Activated CD4-positive, alpha-beta T cell treated with anti-CD3 and anti-CD28 coated beads, Interleukin-2, amount 10 ng/mL, durations not matched to agents 7 days and 5 days (primary cell): ENCODE results near the gene RASL10A. TPM values are rescaled to one million over a fixed set of nuclear protein-coding genes. Genes with fewer than 3 reads are reported as not detected.

Source experiments
- CTCF ChIA-PET: fragments of 350-600 bp; sonication (Branson Sonifier 250); formaldehyde crosslinking; loops from one replicate; lab custom pipeline; 2021; ENCODE audit warnings: antibody characterized with exemption; lab: Charles Lee
- POLR2A ChIA-PET: fragments of 350-600 bp; sonication (Branson Sonifier 250); formaldehyde crosslinking; loops from one replicate; lab custom pipeline; 2021; ENCODE audit warnings: antibody characterized with exemption; lab: Charles Lee
- DNase-seq: peaks from one replicate; pipeline ENCODE4 v3.0.0-alpha.2; 2020
- H3K27ac Mint-ChIP-seq: one replicate; pipeline ENCODE4 v1.8.0; 2021; ENCODE audit warnings: mild to moderate bottlenecking, moderate library complexity, mixed read lengths
- H3K27me3 Mint-ChIP-seq: one replicate; pipeline ENCODE4 v1.8.0; 2021; ENCODE audit warnings: mixed read lengths
- H3K36me3 Mint-ChIP-seq: one replicate; pipeline ENCODE4 v1.8.0; 2021; ENCODE audit warnings: low read depth, mixed read lengths
- H3K4me1 Mint-ChIP-seq: one replicate; pipeline ENCODE4 v1.8.0; 2021; ENCODE audit warnings: mixed read lengths
- H3K4me3 Mint-ChIP-seq: one replicate; pipeline ENCODE4 v1.8.0; 2021; ENCODE audit warnings: mild to moderate bottlenecking, moderate library complexity, mixed read lengths
- H3K9me3 Mint-ChIP-seq: one replicate; pipeline ENCODE4 v1.8.0; 2021; ENCODE audit warnings: mixed read lengths
- microRNA-seq: library from miRNA; unstranded; fragments of <30 nt; microRNA quantifications from one replicate; pipeline ENCODE4 v1.2.0, GENCODE V29; 2021; ENCODE audit warnings: borderline microRNAs expressed, borderline replicate concordance
- total RNA-seq, 2 experiments: library from RNA; stranded (reverse); gene quantifications; one replicate each; pipeline ENCODE4 v1.2.3, GENCODE V29; 2021

The RASL10A gene
- total RNA-seq, 2 experiments from 2014 or later: 0.37 to 0.92 TPM

DNA sequence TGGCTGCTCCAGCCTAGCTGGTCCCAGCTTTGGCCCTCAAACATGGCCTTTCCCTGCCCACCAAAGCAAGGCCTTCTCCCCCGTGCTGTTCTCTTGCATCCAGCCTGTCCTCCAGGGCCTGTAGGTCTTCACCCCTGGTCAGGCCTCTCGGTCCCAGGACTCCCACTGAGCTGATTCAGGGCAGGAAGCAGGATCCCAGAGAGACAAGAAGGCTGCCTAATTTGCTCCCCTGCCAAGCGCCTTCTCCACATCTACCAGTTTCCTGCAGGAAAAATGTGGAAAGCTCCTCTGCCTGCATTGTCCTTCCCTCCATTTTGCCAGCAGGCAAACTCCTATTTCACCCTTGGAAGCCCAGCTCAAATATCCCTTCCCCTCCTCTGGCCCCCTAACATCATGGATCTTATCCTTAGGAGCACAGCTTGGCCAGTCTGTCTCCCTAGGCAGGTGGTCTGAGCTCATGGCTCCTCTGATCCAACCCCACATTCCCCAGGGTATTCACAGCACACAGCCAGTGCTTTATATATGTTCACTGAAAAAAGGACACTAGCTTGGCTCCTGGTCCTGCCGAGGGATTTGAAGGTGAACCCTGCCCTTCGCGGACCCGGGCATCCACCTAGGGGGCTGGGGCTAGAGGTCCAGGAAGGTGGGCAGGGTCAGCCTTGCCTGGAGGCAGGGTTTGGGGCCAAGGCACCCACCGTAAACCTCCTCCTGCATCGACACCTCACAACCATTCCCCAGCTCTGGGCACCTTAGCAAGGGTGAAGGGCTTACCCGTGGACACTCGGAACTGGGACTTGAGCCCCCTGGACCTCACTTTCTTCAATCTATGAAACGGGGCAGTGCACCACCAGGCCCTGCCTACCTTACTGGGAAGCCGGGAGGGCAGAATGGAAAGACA lies 48.7 kb downstream of the RASL10A start:
- peak overlapping the region; percentile 100 for H3K27ac Mint-ChIP-seq
- POLR2A ChIA-PET: interaction anchor here (0.6 kb wide), 1 partner anchor 125 kb away, joined by 11 read pairs; no protein-coding TSS in a partner anchor

DNA sequence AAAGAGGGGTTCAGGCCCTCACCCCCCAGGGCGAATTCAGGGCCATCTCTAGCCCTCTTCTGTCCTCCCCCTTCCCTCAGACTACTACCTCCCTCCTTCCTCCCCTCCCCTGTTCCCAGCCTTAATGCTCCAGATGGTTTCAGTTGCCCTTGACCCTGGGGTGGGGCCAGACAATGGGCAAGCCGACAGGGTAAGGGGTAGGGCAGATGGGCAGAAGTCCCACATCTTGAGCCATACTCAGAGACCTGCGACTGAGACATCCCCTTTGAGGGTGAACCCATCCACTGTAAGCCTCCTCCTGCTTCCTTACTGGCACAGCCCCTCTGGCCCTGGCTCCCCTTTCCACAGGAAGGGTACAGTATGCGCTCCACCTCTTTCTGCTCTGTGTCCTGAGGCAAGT lies 49.6 kb downstream of the RASL10A start:
- peaks cover 32% of the 10 kb centered on the region for H3K36me3 Mint-ChIP-seq
- no peaks in the 10 kb centered on the region for H3K9me3 Mint-ChIP-seq
- no peak for DNase-seq
- H3K27ac Mint-ChIP-seq: no peak overlapping the region
- ChIA-PET POLR2A (no interaction called here), CTCF (interaction anchor here (0.8 kb wide), 1 partner anchor 14 kb away, joined by 4 read pairs; no protein-coding TSS in a partner anchor)
- no peak overlapping the region for H3K4me3 Mint-ChIP-seq
- H3K27me3 Mint-ChIP-seq: no peaks in the 10 kb centered on the region
- peaks cover 22% of the 10 kb centered on the region for H3K4me1 Mint-ChIP-seq

More for the DNA sequence above, 48.7 kb downstream of the RASL10A start:
- no peaks in the 10 kb centered on the region for H3K9me3 Mint-ChIP-seq
- H3K4me1 Mint-ChIP-seq: peaks cover 28% of the 10 kb centered on the region
- H3K27me3 Mint-ChIP-seq: no peaks in the 10 kb centered on the region
- peaks cover 38% of the 10 kb centered on the region for H3K36me3 Mint-ChIP-seq
- CTCF ChIA-PET: interaction anchor here (0.6 to 0.8 kb wide), 3 partner anchors 13 to 46 kb away, joined by 3 to 4 read pairs (median 3); no protein-coding TSS in a partner anchor
- DNase-seq: no peak
- H3K4me3 Mint-ChIP-seq: peak overlapping the region; percentile 82

GRCh38 chr22:29265305-29265704 lies 50.2 kb downstream of the RASL10A start:
- no peak overlapping the region for H3K4me3 Mint-ChIP-seq
- peaks cover 26% of the 10 kb centered on the region for H3K36me3 Mint-ChIP-seq
- POLR2A ChIA-PET: no interaction called here
- H3K4me1 Mint-ChIP-seq: peaks cover 16% of the 10 kb centered on the region
- H3K27me3 Mint-ChIP-seq: no peaks in the 10 kb centered on the region
- H3K9me3 Mint-ChIP-seq: no peaks in the 10 kb centered on the region
- H3K27ac Mint-ChIP-seq: no peak overlapping the region
- DNase-seq: no peak
- CTCF ChIA-PET: no interaction called here

DNA sequence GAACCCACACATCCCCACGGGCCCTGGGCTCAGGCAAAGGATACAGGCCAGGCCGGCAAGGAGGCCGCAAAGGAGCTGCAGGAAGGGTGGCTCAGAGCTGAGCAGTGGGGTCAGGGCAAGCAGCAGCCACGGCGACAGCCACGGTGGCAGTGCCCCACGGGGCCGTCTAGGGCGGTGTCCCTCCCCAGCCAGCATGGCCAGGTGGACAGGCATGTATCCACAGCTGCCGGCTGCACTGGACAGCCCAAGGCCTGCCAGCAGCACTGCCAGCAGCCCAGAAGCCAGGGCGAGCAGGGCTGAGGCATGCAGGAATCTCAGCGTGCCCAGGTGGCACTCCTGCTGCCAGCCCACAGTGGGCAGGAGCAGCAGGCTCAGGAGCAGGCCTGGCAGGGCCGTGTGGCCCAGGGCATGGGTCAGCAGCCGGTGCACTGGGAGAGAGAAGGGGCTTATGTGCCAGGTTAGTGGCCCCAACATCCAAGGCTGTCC lies 51.7 kb downstream of the RASL10A start:
- H3K27me3 Mint-ChIP-seq: no peaks in the 10 kb centered on the region
- no peak for DNase-seq
- H3K4me3 Mint-ChIP-seq: no peak overlapping the region
- H3K9me3 Mint-ChIP-seq: no peaks in the 10 kb centered on the region
- H3K27ac Mint-ChIP-seq: no peak overlapping the region
- H3K36me3 Mint-ChIP-seq: peaks cover 12% of the 10 kb centered on the region
- POLR2A ChIA-PET: no interaction called here
- peaks cover 12% of the 10 kb centered on the region for H3K4me1 Mint-ChIP-seq
- CTCF ChIA-PET: no interaction called here

Small RNAs within 50 kb of the gene (microRNA-seq; reads per million reads assigned to microRNA genes)
- 39.0 reads per million, percentile 61 among the genes with 10 or more reads in this experiment for gene MIR3653

Other genes with a start within 250 kb of the RASL10A start
- under 1 TPM in 1 of 2 experiments, not detected in 1; 0.15 TPM for gene KREMEN1, start 242.7 kb downstream of the RASL10A start, total RNA-seq
- not detected for gene EMID1, start 109.8 kb downstream of the RASL10A start, total RNA-seq
- 10 to 100 TPM; 31.2 to 33.0 TPM for gene RHBDD3, start 47.7 kb downstream of the RASL10A start, total RNA-seq
- 100 to 1,000 TPM; 329 to 400 TPM for gene EWSR1, start 47.4 kb downstream of the RASL10A start, total RNA-seq
- gene GAS2L1, start 9.0 kb downstream of the RASL10A start, total RNA-seq: 1 to 10 TPM; 4.7 to 5.1 TPM
- gene AP1B1, start 72.9 kb upstream of the RASL10A start, total RNA-seq: 10 to 100 TPM; 74.8 to 78.0 TPM
- gene RFPL1, start 122.9 kb upstream of the RASL10A start, total RNA-seq: not detected
- under 1 TPM; 0.87 to 0.89 TPM for gene NEFH, start 164.5 kb upstream of the RASL10A start, total RNA-seq
- 10 to 100 TPM; 48.6 to 61.5 TPM for gene THOC5, start 238.1 kb upstream of the RASL10A start, total RNA-seq